ENCODE data around the gene CELF1.

- TF ChIP-seq CTCF (IDR thresholded peaks at IDR 0.05; ENCODE audit: insufficient read depth, low read length, poor library complexity, severe bottlenecking) (no peak), EZH2phosphoT487 (conservative IDR thresholded peaks at IDR 0.05; ENCODE audit: low read length) (no peak)
Observed at GRCh38 chr11:47586098-47586855, 33.3 kb upstream of the CELF1 start, which contains the start of gene FAM180B.
